ENCODE measurements around the gene UQCRC1.

UQCRC1 gene

DNA sequence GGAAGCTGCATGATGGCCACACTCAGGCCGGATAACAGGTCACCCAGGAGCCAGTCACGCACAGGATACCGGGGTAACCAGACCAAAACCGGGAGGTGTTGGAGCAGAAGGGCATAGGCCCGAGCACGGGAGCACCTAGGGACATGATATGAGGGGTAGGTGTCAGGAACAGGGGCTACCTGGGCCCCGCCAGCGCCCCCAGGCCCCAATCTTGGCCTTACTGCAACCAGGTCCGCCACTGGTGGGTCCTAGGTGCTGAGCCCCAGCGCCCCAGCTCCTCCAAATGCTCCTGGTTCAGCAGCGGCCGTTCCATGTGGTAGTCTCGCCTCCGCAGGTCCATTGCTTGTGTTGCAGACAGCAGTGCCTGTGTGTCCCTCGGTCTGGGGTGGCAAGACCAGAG, 23.8 kb upstream of the UQCRC1 start:
- DNase-seq, result no peak

DNA sequence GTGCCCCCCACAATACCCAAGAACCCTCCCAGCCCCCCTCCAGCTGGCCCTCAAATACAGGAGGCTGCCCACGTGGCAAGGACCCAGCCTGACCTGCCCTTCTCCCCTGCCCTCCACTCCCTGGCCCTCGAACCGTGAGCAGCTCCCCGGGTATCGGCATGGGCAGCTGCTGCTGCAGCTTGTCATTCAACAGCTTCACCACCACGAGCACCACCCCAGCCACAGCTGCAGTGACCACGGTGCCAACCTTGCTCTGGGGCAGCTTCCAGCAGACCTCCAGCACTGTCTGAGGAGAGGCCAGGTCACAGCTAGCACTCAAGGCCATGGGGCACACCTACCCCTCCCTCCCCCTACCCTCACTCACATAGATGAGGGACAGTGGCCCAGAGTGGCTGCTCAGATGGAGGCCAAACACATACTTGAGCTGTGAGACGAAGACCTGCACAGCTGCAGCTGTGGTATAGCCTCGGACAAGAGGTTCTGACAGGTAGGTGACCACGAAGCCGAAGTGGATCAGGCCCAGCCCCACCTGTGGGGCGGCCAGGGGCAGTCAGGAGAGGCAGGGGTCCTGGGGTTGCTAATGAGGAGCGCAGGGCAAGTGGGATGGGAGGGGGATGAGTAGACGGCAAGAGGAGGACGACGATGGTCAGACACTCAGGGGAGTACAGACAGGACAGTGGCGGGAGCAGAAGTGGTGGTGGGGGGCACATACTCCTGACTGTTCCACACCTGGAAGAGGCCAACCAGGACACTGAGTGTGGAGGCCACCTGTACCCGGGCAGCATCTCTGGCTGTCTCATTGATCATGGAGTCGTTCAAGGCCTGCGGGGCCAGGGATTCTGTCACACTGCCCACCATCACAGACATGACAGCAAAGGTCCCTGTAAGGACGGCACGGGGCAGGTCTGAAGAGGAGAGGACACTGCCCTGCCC, 22.3 kb upstream of the UQCRC1 start:
- DNase-seq, result no peak

- DNase-seq, result no peak
Measured at GRCh38 chr3:48630833-48631232, 21.4 kb upstream of the UQCRC1 start.

DNA sequence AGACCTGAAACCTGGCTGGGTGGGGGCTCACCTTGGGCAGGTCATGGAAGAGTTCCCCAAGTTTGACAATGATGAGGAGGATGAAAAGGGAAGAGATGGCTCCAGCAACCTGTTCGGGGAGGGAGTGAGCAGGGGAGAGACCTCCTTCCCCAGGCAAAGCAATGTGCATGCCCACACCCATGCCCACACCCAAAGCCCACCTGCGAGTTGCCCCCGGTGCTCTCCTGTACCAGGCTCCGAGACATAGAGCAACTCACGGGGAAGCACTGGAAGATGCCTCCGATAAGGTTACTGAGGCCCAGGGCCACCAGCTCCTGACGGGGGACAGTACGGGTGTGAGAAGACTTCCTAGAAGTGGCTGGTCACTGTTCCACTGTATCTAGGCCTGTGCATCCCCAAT, 21.0 kb upstream of the UQCRC1 start:
- DNase-seq, result no peak

GRCh38 chr3:48629894-48630293, 20.4 kb upstream of the UQCRC1 start:
- DNase-seq, result no peak

- DNase-seq, result no peak
Measured at GRCh38 chr3:48628277-48629017, 19.0 kb upstream of the UQCRC1 start.

DNA sequence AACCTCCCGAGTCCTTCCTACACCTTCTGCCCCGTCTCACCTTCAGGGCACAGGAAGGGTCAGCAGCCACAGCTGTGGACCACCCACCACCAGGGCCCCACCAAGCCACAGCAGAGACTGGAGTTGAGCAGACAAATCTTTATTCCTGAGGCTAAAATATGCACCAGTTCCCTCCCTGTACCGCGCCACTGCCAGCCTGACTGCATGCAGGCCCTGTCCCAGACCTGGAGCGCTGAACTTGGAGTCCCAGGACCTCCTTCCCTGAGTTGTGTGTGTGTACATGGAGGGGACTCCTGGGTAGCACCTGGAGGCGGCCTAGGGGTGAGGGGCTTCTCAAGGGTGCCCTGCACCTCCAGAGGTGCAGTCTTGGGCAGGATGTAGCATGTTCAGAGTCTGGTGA, 16.2 kb upstream of the UQCRC1 start:
- DNase-seq, result no peak

- no peak for DNase-seq
Measured at GRCh38 chr3:48624767-48625166, 15.3 kb upstream of the UQCRC1 start.

DNA sequence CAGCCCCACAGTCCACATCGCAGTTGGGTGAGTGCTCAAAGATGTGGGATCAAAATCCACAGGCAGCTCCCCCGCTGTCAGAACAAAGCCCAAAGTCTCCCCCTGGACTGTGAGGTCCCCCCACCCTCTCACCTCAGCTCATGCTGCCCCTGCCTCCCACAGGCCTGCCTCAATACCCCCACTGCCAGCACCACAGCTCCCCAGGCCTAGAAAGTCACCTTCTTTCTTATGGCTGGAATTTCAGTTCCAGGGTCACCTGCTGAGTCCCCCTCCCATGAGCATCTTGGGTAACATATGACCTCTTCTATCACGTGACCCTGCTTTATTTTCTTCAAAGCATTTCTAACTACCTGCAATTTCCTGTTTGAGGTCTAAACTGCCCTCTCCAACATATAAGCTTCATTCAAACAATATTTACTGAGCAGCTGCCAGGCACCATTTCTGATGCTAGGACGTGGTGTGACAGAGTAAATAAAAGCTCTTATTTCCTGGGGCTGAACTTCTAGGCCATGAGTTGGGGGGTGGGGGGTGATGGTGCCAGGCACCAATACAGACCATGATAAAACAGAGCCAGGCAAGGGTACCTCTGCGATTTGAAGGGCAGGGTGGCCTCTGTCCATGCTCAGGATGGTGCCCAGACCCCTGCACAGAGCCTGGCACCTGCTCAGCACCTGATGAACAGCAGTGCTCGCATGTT, 14.6 kb upstream of the UQCRC1 start:
- no peak for DNase-seq

DNA sequence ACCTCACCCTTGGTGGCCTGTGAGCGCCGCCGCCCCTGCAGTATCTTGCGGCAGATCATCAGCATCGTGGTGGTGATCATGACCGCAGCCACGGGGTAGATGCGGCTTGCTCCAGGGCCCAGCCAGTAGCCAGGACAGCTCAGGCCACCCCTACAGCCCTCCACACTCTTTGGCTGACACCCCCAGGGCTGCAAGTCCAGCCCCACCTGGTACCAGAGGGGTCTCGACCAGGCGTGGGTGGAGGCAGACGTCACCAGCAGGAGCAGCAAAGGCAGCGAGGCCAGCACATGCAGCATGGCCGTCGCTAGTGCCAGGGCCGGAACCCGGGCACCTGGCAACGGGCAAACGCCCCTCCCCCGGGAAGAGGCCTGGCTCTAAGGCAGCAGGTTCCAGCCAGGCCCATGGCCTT, 12.0 kb upstream of the UQCRC1 start, which contains the start of gene TMEM89:
Gene TMEM89 (minus strand): TSS at position 309 of the 409 bp plus-strand sequence. CDS start 13 bp downstream, at position 296.
- DNase-seq, result no peak

GRCh38 chr3:48619541-48620524, 10.4 kb upstream of the UQCRC1 start:
- DNase-seq, result no peak

GRCh38 chr3:48617559-48617958, 8.1 kb upstream of the UQCRC1 start:
- DNase-seq, result no peak

DNA sequence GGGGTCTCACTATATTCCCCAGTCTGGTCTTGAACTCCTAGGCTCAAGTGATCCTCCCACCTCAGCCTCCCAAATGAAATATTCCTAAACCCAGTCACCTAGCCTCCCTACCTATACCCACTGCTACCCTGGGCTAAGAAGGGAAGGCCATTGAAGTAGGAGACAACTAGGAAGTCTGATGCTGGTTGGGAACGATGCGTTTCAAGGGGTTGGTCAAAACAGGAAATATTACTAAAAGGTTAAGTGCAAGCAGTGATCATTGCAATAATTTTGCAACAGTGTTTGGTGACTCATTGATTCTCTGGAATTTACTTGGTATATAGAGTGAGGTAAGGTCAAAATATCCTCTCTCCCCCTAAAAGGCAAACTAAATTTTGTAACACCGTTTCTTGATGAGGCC, 4.6 kb upstream of the UQCRC1 start:
- DNase-seq, result no peak

- DNase-seq, result no peak
Measured at GRCh38 chr3:48612309-48612708, 2.9 kb upstream of the UQCRC1 start.

GRCh38 chr3:48607519-48607918, 1.9 kb downstream of the UQCRC1 start:
- DNase-seq, result no peak

DNA sequence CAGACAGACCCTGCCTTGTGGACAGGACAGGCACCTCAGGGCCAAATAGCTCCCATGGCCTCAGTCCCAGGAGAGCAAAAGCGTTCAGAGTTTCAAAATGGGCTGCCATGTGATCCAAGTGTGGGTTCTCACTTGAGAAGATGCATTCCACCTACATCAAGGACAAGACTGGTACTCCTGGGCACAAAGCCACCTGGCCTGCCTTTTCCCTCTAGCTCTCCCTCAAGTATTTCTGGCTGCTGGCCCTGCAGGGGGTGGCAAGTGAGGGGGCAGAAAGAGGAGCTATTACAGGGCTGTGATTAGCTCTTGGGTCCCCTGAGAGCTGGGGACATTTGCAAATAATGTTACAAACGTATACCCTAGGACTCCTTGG, 7.8 kb downstream of the UQCRC1 start:
- no peak for DNase-seq

DNA sequence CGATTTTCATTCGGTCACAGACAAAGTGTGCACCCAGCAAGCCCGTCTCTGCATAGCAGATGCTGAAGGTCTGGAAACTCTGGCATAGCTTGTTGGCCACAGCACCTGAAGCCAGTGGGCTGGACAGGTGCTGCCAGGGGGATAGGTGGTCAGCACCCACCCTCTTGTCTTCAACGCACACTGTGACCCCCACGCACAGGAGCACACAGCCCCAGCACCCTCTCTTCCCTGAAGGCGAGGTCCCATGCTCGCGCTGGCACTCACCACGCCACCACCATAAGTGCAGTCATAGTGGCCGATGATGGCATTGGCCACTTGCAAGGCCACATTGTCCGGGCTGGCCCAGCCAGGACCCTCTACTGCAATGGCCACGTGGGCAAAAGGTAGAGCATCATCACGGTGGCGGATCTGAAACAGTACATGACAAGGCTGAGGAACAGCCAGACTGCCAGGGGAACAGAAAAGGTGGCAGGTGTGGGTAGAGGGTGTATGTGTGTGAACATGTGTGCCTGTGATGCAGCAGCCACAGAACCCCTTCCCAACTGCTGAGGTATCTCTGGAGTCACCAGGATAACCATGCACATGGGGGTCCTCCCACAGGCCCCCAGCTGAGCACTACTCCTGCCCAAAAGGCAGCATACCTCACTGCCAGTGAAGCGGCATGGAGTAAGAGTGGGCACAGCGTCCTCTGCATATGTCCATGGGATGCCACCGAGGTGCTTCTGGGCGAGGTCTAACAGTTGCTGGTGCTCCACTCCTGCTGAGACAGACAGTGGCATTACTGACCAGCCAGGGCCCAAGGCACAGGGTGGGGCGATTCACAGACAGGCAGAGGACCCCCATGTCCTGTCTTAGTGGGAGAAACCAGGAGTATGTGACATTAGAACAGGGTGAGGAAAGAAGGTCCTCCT, 8.5 kb downstream of the UQCRC1 start:
- no peak for DNase-seq

GRCh38 chr3:48599509-48600285, 9.7 kb downstream of the UQCRC1 start:
- no peak for DNase-seq

GRCh38 chr3:48599077-48599501, 10.4 kb downstream of the UQCRC1 start:
- no peak for DNase-seq

Data from cerebellar nuclear complex (tissue), 1 donor.